ENCODE data around the gene PPP1R3G. TPM values are rescaled to one million over a fixed set of nuclear protein-coding genes. Genes with fewer than 3 reads are reported as not detected.
"Not testable (repeated sequence)": the region's sequence is repeated elsewhere in the genome, so short reads cannot be mapped to it uniquely, and the experiment has no call there.

The PPP1R3G gene
- total and polyA plus RNA-seq, 8 donors = 0.17 to 1.4 (median 1.0) TPM

DNA sequence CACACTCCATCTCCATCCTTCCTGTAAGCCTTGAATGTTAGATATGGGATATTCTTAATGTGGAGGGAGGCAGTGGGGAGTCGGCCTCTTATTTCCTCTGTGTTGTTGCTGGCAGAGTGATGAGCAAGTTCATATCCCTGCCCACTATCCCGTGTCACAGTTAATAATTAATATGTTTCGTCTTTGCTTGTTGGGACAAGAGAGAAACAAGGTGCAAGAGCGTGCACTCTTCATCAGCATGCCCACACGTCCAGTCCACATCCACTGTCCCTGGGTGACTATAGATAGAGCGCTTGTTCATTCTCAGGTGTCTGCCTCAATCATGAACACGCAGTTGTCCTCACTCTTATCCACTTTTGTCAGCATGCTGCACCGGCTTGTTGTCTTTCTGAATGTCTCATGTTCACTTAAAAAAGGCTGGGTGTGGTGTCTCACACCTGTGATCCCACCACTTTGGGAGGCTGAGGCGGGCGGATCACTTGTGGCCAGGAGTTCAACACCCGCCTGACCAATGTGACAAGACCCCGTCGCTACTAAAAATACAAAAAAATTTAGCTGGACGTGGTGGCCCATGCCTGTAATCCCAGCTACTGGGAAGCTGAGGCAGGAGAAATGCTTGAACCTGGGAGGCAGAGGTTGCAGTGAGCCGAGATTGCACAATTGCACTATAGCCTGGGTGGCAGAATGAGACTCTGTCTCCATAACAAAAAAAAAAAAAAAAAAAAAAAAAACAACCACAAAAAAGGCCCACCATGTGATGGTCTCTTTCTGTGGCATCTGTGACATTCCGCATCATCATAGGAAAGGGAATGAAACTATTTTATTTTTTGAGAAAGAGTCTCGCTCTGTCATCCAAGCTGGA is 34.2 kb downstream of the PPP1R3G start:
- intact Hi-C loops (cut with DNase I) = no loop called here
- Histone ChIP-seq H3K27me3 (no peaks in the 10 kb centered on the region), H3K9me3 (peaks cover 0 to 3% of the 10 kb centered on the region in 2 donors), H3K27ac (no peak overlapping the region), H3K36me3 (no peaks in the 10 kb centered on the region), H3K4me3 (no peak overlapping the region), H3K4me1 (no peaks in the 10 kb centered on the region)
- TF ChIP-seq, protein P1, sequence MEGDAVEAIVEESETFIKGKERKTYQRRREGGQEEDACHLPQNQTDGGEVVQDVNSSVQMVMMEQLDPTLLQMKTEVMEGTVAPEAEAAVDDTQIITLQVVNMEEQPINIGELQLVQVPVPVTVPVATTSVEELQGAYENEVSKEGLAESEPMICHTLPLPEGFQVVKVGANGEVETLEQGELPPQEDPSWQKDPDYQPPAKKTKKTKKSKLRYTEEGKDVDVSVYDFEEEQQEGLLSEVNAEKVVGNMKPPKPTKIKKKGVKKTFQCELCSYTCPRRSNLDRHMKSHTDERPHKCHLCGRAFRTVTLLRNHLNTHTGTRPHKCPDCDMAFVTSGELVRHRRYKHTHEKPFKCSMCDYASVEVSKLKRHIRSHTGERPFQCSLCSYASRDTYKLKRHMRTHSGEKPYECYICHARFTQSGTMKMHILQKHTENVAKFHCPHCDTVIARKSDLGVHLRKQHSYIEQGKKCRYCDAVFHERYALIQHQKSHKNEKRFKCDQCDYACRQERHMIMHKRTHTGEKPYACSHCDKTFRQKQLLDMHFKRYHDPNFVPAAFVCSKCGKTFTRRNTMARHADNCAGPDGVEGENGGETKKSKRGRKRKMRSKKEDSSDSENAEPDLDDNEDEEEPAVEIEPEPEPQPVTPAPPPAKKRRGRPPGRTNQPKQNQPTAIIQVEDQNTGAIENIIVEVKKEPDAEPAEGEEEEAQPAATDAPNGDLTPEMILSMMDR (IDR thresholded peaks at IDR 0.05) = no peak
- ATAC-seq (no peak), DNase-seq (no peak)

DNA sequence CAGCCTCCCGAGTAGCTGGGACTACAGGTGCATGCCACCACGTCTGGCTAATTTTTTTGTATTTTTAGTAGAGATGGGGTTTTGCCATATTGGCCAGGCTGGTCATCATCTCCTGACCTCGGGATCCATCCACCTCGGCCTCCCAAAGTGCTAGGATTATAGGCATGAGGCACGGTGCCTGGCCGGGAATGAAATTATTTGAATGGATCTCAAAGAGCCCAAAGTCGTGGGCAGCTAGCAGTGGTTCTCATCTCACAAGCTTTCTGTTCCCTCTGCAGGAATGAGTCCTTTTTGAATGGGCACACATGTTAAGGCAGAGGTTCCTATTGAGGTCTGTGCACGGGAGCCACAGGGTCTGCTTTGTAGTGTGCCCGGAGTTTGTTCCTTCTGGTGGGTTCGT is 34.9 kb downstream of the PPP1R3G start:
- Histone ChIP-seq H3K27ac (no peak overlapping the region), H3K9me3 (peaks cover 0 to 3% of the 10 kb centered on the region in 2 donors), H3K4me1 (no peaks in the 10 kb centered on the region), H3K27me3 (no peaks in the 10 kb centered on the region), H3K4me3 (no peak overlapping the region), H3K36me3 (no peaks in the 10 kb centered on the region)
- ATAC-seq (no peak), DNase-seq (no peak)
- intact Hi-C loops (cut with DNase I) = no loop called here
- TF ChIP-seq, protein P1 (IDR thresholded peaks at IDR 0.05) = no peak

DNA sequence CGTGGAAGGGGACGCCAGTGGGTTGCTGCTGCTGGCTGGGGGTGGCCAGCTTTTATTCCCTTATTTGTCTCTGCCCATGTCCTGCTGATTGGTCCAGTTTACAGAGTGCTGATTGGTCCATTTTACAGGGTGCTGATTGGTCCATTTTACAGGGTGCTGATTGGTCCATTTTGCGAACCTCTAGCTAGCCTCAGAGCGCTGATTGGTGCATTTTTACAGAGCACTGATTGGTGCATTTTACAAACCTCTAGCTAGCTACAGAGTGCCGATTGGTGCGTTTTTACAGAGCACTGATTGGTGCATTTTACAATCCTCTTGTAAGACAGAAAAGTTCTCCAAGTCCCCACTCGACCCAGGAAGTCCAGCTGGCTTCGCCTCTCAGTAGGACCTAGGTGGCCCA is 35.4 kb downstream of the PPP1R3G start:
- DNase-seq; ATAC-seq; intact Hi-C loops (cut with DNase I); H3K27ac ChIP-seq; H3K36me3 ChIP-seq; H3K4me1 ChIP-seq; H3K9me3 ChIP-seq; H3K27me3 ChIP-seq; H3K4me3 ChIP-seq: not testable (repeated sequence)

DNA sequence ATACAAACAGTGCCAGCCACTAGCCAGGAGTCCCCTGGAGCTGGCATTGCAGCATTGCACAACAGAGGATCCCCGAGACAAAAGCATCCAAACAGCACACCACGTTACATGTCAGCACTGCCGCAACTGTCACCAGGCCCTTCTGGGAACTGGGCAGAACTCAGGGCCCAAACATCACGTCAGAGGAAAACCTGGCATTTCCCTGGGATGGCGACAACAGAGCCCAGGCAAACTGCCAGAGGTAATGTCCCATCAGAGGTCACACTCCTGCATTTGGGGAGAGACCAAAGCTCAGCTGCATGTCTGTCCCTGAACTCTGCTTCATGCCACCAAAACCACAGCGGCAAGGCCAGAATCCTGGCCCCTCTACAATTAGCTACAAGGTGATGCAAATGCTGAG is 36.3 kb downstream of the PPP1R3G start:
- intact Hi-C loops (cut with DNase I) = no loop called here
- no peak overlapping the region for H3K4me3 ChIP-seq
- ATAC-seq = no peak
- H3K27me3 ChIP-seq = no peaks in the 10 kb centered on the region
- H3K4me1 ChIP-seq = no peaks in the 10 kb centered on the region
- no peak for DNase-seq
- TF ChIP-seq, protein P1 (IDR thresholded peaks at IDR 0.05) = no peak
- peaks cover 0 to 3% of the 10 kb centered on the region in 2 donors for H3K9me3 ChIP-seq
- no peaks in the 10 kb centered on the region for H3K36me3 ChIP-seq
- no peak overlapping the region for H3K27ac ChIP-seq

DNA sequence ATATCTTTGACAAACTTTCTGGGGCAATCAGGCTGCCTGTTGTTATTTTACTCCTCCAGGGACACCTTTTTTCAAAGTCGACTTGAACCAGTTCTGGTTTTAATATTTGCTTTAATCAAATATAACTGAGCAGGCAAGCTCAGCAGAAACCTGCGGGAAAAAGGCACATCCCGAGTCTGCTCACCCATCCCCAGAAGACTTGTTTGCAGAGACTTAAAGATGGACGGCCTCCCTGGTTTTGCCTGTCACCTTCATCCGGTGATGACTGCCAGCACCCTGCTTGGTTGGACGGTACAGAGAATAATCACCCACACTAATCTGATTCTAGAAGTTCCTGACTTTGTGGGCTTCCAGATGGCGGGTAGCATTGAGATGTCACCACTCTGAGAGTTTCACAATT is 36.8 kb downstream of the PPP1R3G start:
- intact Hi-C loops (cut with DNase I) = no loop called here
- DNase-seq (no peak), ATAC-seq (no peak)
- Histone ChIP-seq H3K9me3 (peaks cover 0 to 3% of the 10 kb centered on the region in 2 donors), H3K27ac (no peak overlapping the region), H3K36me3 (no peaks in the 10 kb centered on the region), H3K27me3 (no peaks in the 10 kb centered on the region), H3K4me1 (no peaks in the 10 kb centered on the region), H3K4me3 (no peak overlapping the region)
- TF ChIP-seq, protein P1 (IDR thresholded peaks at IDR 0.05) = no peak

All from left lung (tissue), 10 donors.